GM19240 (cell line): ENCODE results near the gene KLRF1.

Source experiments
- DNase-seq: peaks from one replicate; pipeline ENCODE4 v3.0.0; 2011; ENCODE audit warnings: low spot score; ENCODE audit not compliant: insufficient read length

Gene KLRF1

GRCh38 chr12:9808504-9808903, 18.8 kb upstream of the KLRF1 start:
- DNase-seq, result no peak

GRCh38 chr12:9809338-9809737, 17.9 kb upstream of the KLRF1 start:
- DNase-seq, result no peak

- no peak for DNase-seq
Observed at GRCh38 chr12:9809866-9810265, 17.4 kb upstream of the KLRF1 start.

- DNase-seq, result no peak
Observed at GRCh38 chr12:9810671-9811070, 16.6 kb upstream of the KLRF1 start.

DNA sequence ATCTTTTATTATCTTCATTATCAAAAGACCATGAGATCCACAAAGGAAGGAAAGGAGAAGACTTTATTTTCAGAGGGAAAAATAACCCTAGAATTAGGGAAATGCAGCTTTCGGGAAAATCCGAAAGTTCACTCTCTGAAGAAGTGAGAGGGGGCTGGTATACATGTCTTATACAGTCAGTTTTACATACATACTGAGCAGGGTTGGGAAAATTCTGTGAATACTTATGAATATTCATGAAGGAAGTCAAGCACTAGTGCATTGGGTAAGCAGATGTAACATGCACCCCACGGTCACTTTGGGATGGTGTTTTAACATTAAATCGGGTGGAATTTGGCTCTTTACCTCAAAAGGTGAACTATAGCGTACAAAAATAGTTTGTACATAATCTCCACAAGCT, 15.7 kb upstream of the KLRF1 start:
- no peak for DNase-seq

GRCh38 chr12:9813821-9814798, 13.2 kb upstream of the KLRF1 start:
- peak; percentile 76 for DNase-seq

- no peak for DNase-seq
Observed at GRCh38 chr12:9820281-9820930, 6.9 kb upstream of the KLRF1 start.

DNA sequence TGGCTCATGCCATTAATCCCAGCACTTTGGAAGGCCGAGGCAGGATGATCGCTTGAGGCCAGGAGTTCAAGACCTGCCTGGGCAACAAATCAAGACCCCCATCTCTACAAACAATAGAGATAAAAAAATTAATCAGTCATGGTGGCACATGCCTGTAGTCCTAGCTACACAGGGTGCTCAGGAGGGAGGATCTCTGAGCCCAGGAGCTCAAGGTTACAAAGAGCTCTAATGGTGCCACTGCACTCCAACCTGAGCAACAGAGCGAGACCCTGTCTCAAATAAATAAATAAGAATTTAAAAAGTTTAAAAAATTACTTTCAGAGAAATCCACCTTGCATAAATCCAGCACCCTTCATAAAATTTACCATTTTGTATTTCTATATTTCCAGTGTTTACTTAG, 2.2 kb downstream of the KLRF1 start:
- DNase-seq, result no peak

GRCh38 chr12:9829982-9830381, 2.7 kb downstream of the KLRF1 start:
- no peak for DNase-seq

DNA sequence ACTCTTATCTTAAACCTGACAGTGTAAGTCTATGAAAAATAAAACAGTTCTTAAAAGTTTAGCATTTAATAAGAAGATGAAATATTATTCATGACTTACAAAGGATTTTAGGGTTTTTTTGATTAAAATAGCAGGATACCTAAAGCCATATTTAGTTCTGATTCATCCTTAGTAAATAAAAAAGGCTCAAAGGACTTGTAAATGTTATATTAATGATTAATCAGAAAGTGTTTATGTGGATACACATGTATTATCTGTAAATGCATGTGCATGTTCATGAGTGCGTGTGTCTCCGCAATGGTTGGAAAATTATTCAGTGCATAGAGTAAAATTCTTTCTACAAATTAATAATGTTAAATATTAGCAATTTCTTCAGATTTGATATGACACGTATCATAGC, 4.4 kb downstream of the KLRF1 start:
- DNase-seq, result no peak

DNA sequence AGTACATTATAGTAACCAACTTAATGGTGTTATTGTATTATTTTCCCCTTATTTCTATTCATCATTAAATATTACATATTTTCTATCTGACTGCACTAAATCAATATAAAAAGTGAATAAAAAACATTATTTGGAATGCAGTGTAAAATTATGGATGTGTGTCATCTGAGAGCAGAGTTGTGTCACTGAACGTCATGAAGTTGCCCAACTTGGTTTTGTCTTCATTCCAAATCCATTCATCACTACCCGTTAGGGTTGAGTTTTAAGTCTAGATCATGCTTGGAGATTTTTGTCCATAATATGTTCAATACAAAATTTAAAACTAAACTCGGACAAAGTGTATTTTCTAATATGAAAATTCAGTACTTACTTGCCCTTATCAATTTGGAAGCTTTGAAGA, 16.1 kb downstream of the KLRF1 start:
- no peak for DNase-seq

DNA sequence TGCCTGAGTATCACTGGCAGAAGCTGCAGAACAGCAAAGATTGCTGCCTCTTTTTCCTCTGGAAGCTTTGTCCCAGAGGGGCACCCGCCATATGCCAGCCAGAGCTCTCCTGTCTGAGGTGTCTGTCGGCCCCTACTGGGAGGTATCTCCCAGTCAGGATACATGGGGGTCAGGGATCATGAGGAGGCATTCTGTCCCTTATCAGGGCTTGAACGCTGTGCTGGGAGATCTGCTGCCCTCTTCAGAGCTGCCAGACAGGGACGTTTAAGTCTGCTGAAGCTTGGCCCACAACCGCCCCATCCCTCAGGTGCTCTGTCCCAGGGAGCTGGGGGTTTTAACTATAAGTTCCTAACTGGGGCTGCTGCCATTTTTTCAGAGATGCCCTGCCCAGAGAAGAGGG, 21.6 kb downstream of the KLRF1 start:
- DNase-seq, result no peak

DNA sequence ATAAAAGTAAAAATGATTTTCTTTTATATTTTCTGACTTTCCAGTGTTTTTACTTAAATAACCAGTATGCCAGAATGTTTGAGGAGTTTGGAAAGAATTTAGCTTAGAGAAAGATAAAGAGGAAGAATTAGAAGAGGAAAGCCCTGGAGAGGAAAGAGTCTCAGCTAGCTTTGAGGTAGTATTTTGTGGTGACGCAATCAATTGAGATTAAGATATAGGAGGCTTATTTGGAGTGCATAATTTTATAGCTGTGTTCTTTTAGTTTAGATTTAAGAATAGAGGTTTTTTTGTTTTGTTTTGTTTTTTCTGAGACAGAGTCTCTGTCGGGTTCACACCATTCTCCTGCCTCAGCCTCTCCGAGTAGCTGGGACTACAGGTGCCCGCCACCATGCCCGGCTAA, 23.8 kb downstream of the KLRF1 start:
- no peak for DNase-seq

- no peak for DNase-seq
Observed at GRCh38 chr12:9851927-9852326, 24.6 kb downstream of the KLRF1 start.

GRCh38 chr12:9856151-9856550, 28.9 kb downstream of the KLRF1 start:
- no peak for DNase-seq

- DNase-seq, result no peak
Observed at GRCh38 chr12:9856894-9857293, 29.6 kb downstream of the KLRF1 start.

DNA sequence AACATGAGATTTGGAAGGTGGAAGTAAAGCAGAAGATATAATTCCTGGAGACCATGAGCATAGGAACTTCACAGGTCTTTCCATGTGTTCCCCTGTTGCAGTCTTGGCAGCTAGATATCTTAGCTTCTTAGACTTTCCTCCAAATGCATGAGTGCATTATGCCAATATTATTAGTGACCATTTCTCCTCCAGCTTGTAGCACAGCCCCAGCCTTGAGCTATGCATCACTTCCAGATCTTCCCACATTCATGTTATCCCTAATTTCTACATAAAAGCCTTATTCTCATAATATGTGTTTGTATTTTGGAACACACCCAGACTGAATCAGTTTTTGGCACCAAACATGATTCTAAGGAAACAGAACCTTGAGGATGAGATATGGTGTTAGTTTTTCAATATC, 30.9 kb downstream of the KLRF1 start:
- no peak for DNase-seq

- no peak for DNase-seq
Observed at GRCh38 chr12:9864913-9865675, 37.8 kb downstream of the KLRF1 start.

DNA sequence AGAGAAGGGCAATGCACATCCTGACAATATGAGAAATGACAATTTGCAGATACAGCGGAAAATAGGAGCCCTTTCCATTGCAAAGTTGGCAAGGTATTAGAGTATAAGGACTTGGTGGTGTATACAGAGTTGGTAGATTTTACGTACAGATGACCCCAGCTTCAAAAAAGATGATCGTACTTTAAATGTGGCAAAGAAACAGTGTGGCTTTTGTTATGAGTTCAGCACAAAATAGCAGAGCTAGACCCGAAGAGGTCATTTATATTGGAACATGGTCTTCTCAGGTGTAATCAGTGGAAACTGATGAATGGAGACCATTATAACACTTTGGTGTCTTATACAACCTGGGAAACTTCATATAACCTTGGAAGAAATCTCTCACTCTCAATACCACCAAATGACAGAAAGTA, 39.6 kb downstream of the KLRF1 start:
- DNase-seq, result no peak

DNA sequence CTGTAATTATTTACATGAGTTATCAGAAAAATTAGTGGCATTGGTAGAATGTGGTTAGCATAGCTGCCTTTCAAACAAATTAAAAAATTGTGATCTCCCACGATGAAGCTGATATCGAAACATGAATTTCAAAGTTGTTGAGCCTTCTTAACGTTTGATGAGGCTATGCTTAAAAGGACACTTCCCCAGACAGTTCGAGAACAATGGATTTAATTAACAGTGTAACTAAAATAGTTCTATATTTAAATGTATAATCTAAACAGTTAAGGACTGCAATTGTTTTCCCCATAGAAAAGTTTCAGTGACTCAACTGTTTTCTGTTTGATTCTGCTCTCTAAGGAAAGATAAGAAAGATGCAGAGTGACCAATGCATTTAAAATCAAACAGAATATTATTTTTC, 40.2 kb downstream of the KLRF1 start:
- no peak for DNase-seq

DNA sequence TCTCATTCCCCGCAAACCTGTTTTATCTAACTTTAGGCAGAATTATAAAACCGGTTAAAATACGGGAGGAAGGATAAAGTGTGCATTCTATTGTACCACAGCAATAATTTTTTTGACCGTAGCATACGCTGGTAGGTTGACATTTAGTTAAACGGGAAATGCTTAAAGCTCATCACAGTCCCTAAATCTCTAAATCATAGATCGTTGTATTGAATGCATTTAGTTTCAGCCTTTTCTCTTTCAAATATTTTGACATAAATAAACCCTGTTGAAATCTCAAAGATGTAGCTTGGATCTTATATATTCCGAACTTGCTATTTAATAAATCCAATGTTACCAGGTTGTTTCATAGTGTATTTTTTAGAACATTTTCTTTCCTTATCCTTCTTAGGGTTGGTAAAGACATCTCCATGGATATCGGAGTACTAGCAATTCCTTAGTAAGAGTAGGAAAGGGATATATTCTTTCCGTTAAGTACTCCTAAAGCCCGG, 41.1 kb downstream of the KLRF1 start:
- DNase-seq, result no peak

DNA sequence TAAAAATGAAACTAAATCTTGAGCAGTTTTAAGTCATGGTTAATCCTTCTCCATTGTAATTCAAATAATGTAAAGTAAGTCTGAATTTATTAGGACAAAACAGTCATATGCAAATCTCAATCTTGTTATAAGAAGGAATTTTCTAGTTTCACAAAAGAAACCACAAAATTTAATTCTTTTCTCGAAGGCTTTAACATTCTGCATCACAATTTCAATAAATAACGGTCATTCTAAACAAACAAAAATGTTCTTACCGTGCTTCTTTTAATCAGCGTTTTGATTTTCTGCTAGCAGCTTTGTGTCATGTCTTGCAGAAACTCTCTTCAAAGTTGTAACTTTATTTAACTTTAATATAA, 41.6 kb downstream of the KLRF1 start:
- DNase-seq, result no peak
